T follicular helper cell (primary cell): ENCODE measurements around the gene EYA4.
"Not testable (repeated sequence)": the region's sequence is repeated elsewhere in the genome, so short reads cannot be mapped to it uniquely, and the experiment has no call there.

Source experiments
- DNase-seq: peaks from one replicate; pipeline ENCODE4 v3.0.0-alpha.2; 2020; ENCODE audit warnings: low read depth

Gene EYA4

GRCh38 chr6:133352046-133352445 lies 110.9 kb downstream of the EYA4 start:
- DNase-seq: no peak

GRCh38 chr6:133353061-133353460 lies 111.9 kb downstream of the EYA4 start:
- DNase-seq: no peak

GRCh38 chr6:133355922-133356321 lies 114.8 kb downstream of the EYA4 start:
- no peak for DNase-seq

- no peak for DNase-seq
Observed at GRCh38 chr6:133358574-133359150, 117.5 kb downstream of the EYA4 start.

GRCh38 chr6:133359256-133359655 lies 118.1 kb downstream of the EYA4 start:
- no peak for DNase-seq

GRCh38 chr6:133359760-133360159 lies 118.6 kb downstream of the EYA4 start:
- no peak for DNase-seq

- DNase-seq: no peak
Observed at GRCh38 chr6:133360194-133360593, 119.0 kb downstream of the EYA4 start.

- DNase-seq: no peak
Observed at GRCh38 chr6:133362813-133363212, 121.7 kb downstream of the EYA4 start.

- no peak for DNase-seq
Observed at GRCh38 chr6:133368664-133369063, 127.5 kb downstream of the EYA4 start.

GRCh38 chr6:133369773-133370272 lies 128.7 kb downstream of the EYA4 start:
- DNase-seq: no peak

GRCh38 chr6:133376743-133377142 lies 135.6 kb downstream of the EYA4 start:
- DNase-seq: no peak

- no peak for DNase-seq
Observed at GRCh38 chr6:133377219-133377618, 136.1 kb downstream of the EYA4 start.

- no peak for DNase-seq
Observed at GRCh38 chr6:133380047-133380446, 138.9 kb downstream of the EYA4 start.

- DNase-seq: no peak
Observed at GRCh38 chr6:133380723-133381122, 139.6 kb downstream of the EYA4 start.

GRCh38 chr6:133388731-133389130 lies 147.6 kb downstream of the EYA4 start:
- DNase-seq: no peak

- no peak for DNase-seq
Observed at GRCh38 chr6:133390168-133390567, 149.0 kb downstream of the EYA4 start.

GRCh38 chr6:133392015-133392414 lies 150.9 kb downstream of the EYA4 start:
- DNase-seq: no peak

- DNase-seq: no peak
Observed at GRCh38 chr6:133392641-133393040, 151.5 kb downstream of the EYA4 start.

- DNase-seq: no peak
Observed at GRCh38 chr6:133393891-133394290, 152.7 kb downstream of the EYA4 start.

GRCh38 chr6:133394630-133395029 lies 153.5 kb downstream of the EYA4 start:
- no peak for DNase-seq

GRCh38 chr6:133396233-133396983 lies 155.3 kb downstream of the EYA4 start:
- DNase-seq: no peak

GRCh38 chr6:133396984-133397348 lies 155.8 kb downstream of the EYA4 start:
- DNase-seq: no peak

- DNase-seq: not testable (repeated sequence)
Observed at GRCh38 chr6:133397601-133398000, 156.4 kb downstream of the EYA4 start.

- DNase-seq: no peak
Observed at GRCh38 chr6:133399426-133399825, 158.3 kb downstream of the EYA4 start.
